ENCODE results near the gene ARID5B. TPM values are rescaled to one million over a fixed set of nuclear protein-coding genes. Genes with fewer than 3 reads are reported as not detected.

ARID5B gene
- total RNA-seq, 1 experiment from 2014 or later: 0.04 TPM

GRCh38 chr10:62062028-62062427 lies 160.5 kb downstream of the ARID5B start:
- Histone ChIP-seq H3K14ac (ENCODE audit: insufficient read depth, low read length) (no peak overlapping the region), H3K4ac (ENCODE audit: low read depth, low read length) (no peak overlapping the region), H3K4me2 (ENCODE audit: insufficient read depth, insufficient read length, low read length) (no peak overlapping the region), H3K18ac (ENCODE audit: insufficient read length, low read depth, low read length) (no peak overlapping the region), H3K79me2 (ENCODE audit: insufficient read depth, low read length) (no peaks in the 10 kb centered on the region), H3K79me1 (ENCODE audit: insufficient read depth, low read depth, low read length, poor library complexity, severe bottlenecking) (no peaks in the 10 kb centered on the region), H2BK12ac (ENCODE audit: insufficient read length, low read depth, low read length) (no peak overlapping the region), H3K9me3 (ENCODE audit: control insufficient read depth, low read depth, low read length) (no peaks in the 10 kb centered on the region), H2BK120ac (ENCODE audit: low read depth, low read length, poor library complexity, severe bottlenecking) (no peak overlapping the region), H4K20me1 (ENCODE audit: control insufficient read depth, insufficient read depth, insufficient read length) (no peaks in the 10 kb centered on the region), H3T11ph (ENCODE audit: low read length) (no peak overlapping the region), H2AFZ (ENCODE audit: low read length) (no peak overlapping the region), H2BK15ac (ENCODE audit: low read depth, low read length) (no peak overlapping the region), H3K9ac (ENCODE audit: extremely low read depth, insufficient read length, low read length) (no peak overlapping the region), H3K4me1 (ENCODE audit: insufficient read depth, low read length) (no peaks in the 10 kb centered on the region), H2BK20ac (ENCODE audit: low read depth, low read length, poor library complexity, severe bottlenecking) (no peak overlapping the region), H3K23ac (ENCODE audit: insufficient read length, low read depth, low read length) (no peak overlapping the region), H2BK5ac (ENCODE audit: insufficient read length, low read length) (no peak overlapping the region), H3K56ac (ENCODE audit: insufficient read length, low read depth, low read length) (no peak overlapping the region), H4K8ac (replicated peaks; ENCODE audit: insufficient read length, low read depth, low read length) (no peak overlapping the region), H3K27me3 (ENCODE audit: insufficient read depth, low read length) (no peaks in the 10 kb centered on the region), H4K5ac (ENCODE audit: insufficient read length, low read depth, low read length) (no peak overlapping the region), H4K91ac (ENCODE audit: insufficient read length, low read depth, low read length) (no peak overlapping the region), H2AK5ac (ENCODE audit: insufficient read length, low read length) (no peak overlapping the region), H3K27ac (ENCODE audit: insufficient read length, low read depth, low read length) (no peak overlapping the region), H3K23me2 (ENCODE audit: insufficient read length, low read depth, low read length, poor library complexity, severe bottlenecking) (no peaks in the 10 kb centered on the region)
- Mint-ChIP-seq H3K27me3 (ENCODE audit: low read depth) (no peaks in the 10 kb centered on the region), H3K27ac (no peak overlapping the region), H3K36me3 (ENCODE audit: insufficient read depth in 1 of 3, low read depth in 3 of 3) (no peaks in the 10 kb centered on the region), H3K4me1 (no peaks in the 10 kb centered on the region), H3K9me3 (no peaks in the 10 kb centered on the region), H3K4me3 (no peak overlapping the region; a peak in 1 of 5 replicates)
- no peak for TF ChIP-seq CTCF (conservative IDR thresholded peaks at IDR 0.05)
- DNase-seq: no peak
- no CpG with 5 or more reads among the region's 1 CpG for WGBS (ENCODE audit: extremely low coverage, insufficient read length, low lambda C conversion rate)
